ENCODE data around the gene GPN2.

GPN2 gene

DNA sequence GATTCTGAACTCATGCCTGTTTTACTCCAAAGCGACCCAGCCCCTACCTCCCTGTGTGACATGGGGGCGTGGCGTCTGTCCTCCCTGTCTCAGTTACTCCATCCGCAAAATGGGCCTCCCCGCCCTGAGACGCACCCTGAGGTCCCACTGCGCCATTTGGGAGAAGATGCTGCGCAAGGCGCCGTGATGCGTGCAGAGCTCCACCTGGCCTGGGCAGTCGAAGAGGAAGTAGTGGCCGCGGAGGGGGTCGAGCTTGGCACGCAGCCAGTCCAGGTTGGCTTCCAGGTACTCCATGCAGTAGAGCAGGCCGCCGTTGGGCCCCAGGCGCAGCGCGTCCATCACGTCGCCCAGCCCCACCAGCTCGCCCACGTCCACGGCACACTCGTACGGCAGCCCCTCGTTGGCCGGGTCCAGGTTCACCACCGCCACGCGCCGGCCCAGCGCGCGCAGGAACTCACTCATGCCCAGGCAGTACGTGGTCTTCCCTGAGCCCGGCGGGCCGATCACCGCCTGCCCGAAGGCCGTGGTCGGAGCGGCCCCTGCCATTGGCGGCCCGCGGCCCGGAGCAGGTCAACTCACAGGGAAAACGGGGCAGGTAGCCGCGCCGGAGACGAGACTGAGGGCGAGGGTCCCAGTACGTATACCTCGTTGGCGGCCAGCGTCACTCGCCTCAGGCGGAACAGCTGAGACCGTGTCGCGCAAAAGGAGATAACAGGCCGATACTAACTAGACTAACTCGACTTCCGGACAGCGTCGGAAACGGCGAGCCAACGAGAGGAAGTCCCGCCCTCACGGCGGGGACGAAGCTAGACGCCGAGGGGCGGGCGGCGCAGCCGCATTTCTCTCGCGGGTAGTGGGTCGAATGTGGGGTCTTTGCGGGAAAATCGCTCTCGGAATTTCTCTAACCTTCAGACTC, at the start of gene GPN2:
GPN2 (minus strand) TSS at position 733 of the 916 bp plus-strand sequence; CDS start at position 546, 187 bp downstream.
- peak; percentile 58 to 59 for DNase-seq (ENCODE audit: low read depth in 2 of 2)

DNA sequence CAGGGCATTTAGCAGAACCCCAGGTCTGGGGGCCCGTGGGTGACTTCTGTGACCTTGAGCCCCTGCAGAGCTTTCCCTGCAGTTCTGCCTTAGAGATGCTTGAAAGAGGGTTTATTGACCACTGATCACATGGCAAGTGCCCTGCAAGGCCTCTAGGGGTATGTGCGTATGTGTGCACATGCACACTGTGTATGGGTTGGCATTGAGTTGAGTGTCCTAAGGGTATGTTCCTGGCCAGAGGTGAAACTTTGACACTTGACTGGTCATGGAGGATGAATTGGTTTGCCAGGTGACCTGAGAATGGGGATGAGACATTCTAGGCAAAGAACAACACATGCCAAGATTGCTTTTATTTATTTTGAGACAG, 48.6 kb upstream of the GPN2 start:
- no peak for DNase-seq (ENCODE audit: low read depth in 2 of 2)

DNA sequence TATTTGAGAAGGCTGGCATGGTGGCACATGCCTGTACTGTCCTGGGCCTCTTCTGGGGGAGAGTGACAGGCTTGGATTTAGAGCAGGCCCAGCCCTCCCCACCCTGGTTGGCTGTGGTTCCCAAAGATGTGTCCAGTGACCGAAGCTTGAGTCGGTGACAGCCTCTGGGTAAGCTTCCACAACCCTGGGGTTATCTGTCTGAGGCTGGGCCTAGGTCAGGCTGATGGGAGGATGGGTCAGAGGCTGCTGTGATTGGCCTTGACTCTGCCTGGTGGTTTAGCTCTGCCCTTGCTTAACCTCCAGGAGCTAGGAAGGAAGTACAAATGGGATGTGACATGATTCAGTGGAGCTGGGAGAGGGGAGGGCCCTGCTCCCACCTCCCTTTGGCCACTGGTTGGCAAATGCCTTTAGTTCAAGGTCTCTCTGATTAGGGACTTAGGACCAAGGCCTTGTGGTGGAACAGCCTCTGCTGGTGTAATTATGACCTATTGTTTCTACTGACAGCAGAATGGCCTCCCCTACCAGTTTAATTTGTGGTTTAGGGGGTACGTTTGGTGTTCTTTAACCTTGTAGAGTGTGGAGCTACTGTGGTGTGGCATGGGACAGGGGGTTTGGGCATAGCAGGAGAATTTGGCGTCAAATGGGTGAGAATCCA, 48.0 kb upstream of the GPN2 start:
- no peak for DNase-seq (ENCODE audit: low read depth in 2 of 2)

- no peak for DNase-seq (ENCODE audit: low read depth in 2 of 2)
These were observed 46.7 kb upstream of the GPN2 start for GRCh38 chr1:26936823-26937222.

DNA sequence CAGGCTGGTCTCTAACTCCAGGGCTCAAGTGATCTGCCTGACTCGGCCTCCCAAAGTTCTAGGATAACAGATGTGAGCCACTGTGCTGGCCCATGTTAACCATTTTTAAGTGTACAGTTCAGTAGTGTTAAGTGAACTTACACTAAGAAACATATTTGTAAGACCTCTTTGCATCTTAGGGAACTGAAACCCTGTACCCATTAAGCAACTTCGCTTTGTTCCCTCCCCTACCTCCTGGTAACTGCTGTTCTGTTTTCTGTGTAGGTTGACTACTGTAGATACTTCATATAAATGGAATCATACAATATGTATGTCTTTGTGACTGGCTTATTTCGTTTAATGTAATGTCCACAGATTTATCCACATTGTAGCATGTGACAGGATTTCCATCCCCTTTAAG, 42.4 kb upstream of the GPN2 start:
- DNase-seq (ENCODE audit: low read depth in 2 of 2), result no peak

DNA sequence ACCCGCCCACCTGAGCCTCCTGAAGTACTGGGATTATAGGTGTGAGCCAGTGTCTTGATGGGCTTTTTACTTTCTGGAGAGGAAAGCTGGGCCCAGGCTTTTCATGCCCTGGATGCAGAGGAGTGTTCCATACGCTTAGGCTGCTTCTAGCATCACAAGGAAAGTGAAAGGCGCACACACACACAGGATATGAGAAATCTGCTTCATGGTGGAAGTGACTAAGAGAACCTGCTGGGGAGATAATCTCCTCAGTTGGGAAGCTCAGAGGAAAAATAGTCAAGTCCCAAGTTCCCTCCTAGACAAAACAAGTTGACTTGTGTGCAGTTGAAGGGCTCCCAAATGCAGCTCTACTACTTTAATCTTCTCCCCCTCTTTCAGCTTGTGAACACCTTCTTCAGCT, 33.6 kb upstream of the GPN2 start:
- no peak for DNase-seq (ENCODE audit: low read depth in 2 of 2)

DNA sequence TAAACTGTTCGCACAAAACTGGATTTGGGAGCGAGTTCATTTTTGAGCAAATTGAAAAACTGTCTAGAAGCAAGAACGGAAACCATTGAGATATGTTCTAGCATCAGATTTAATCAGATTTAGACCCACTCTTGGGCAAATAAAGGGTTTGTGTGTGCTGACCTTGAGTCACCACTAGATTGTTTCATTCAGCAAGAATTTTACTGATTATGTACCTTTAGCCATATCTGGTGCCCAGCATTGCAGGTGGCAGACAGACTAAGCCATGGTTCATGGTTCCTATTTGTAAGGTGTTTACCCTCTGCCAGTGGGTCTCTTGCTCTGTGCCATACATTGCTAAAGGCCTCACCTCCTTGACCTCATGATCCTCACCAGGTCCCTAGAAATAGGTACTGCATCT, 32.8 kb upstream of the GPN2 start:
- no peak for DNase-seq (ENCODE audit: low read depth in 2 of 2)

GRCh38 chr1:26922431-26922729, 32.3 kb upstream of the GPN2 start:
- no peak for DNase-seq (ENCODE audit: low read depth in 2 of 2)

DNA sequence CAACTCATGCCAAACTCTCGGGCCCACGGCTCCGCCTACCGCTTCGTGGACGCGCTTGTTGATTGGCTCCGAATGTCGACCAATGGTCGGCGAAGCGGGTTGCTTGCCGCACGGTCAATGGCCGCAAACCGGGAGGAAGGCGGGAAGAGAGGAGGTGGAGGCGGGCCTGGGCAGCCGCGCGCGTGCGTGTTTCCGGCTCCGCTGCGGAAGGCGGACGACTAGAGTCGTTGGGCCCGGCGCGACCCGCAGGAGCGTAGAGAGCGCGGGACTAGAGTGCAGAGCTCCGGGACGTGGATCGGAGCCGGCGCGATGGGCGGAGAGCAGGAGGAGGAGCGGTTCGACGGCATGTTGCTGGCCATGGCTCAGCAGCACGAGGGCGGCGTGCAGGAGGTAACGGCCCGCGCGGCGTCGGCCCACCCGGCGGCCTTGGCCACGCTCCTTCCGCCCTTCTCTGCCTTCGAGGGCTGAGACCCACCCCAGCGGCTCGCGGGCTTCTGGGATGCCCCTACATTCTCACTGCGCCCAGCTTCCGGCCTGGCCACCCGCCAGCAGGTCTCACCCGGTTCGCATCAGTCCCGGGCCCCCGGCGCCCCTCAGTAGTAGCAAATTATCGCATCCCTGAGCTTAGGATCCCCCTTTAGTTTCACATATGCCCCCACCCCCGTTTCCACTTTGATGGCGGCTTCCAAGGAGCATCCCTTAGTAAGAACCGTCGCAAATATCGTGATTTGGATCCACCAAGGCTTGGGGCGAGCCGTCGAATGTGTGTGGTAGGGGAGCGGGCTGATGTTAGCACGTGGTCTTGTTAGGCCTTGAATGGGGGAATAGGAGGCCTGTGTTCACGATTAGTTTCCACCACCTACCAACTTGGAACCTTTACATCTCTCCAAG, 31.7 kb upstream of the GPN2 start, which contains the start of gene NUDC:
NUDC (plus strand) TSS at position 204 of the 891 bp plus-strand sequence; CDS start at position 310, 106 bp downstream.
- DNase-seq (ENCODE audit: low read depth in 2 of 2), result peak; percentile 90 to 91

DNA sequence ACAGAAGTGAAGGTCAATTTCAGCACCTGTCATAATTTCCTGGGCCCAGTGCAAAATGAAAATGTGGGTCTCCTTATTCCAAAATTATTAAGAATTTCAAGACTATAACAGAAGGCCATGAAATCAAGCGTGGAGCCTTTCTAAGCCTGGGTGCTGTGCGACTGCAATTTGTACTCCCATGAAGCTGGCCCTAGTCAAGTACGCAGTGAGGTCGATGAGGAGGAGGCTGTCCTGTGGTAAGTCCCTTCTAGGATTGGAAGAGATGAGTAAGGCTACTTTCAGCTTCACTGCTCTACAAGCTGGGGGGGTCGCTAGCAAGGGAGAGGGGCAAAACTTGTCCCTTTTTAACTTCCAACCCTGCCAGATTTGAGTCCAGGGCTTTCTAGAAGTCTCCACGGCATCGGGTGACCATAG, 31.1 kb upstream of the GPN2 start:
- DNase-seq (ENCODE audit: low read depth in 2 of 2), result no peak

DNA sequence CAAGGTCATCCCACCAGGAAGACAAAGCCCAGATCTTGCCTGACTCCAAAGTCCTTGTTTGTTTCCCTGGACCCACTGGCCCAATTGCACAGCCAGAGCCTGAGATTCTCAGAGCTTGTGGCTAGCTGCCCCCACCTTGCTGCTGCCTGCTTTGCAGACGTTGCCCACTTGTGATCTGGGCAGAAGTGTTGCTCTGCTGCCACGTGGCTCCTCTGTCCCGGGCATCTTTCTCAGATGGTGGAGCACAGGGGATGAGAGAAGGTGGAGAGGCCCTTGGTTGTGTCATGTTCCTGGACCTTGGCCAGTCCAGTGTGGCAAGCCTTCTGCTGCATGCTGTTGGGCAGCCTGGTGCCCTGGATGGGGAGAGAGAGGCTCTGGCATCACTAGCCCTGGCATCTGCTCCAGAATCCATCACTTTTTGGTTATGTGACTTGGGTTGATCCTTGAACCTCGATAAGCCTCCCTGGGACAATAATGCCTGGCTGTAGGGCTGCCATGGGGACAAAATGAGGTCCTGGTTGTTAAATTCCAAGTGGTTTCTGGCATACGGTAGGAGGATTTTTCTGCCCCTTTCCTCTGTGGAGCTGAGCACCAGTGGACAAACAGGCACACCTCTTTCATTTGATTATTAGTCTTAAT, 25.2 kb upstream of the GPN2 start:
- no peak for DNase-seq (ENCODE audit: low read depth in 2 of 2)

DNA sequence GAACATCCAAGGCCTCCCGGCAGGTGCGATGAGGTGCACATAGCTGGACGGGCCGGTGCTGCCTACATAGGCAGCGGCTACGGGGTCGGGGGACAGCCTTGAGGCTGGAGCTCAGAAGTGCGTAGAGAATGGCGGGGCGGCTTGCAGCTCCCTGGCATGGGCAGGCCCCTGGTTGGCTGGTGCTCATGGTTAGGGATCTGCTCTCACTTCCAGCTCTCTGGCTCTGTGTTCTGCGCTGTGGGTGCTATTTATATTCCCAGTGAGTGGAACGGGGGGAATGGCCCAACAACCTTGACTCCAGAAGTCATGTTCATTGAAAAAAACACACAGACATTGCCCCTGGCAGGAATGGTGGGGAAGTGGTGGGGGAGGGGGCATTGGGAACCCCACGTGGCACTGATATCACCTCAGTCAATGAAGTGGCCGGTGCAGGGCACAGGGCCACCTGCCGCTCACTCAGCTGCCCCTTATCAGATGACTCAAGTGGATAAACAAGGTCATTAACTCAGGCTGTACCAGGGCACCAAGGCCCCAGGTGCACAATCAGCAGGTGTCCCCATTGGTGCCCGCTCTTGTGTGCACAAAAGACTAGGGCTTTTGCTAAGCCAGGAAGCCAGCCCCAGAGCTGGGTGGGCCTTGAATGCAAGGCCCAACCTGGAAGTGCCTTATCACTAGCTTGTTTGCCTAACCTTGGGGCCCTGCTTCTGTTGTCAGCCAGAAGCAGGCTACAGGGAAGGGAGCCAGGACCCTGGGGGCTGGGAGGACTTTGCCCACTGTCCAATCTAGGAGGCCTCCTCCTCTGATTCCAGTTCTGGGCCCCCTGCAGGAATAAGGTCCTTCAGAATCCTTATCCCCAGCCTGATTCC, 23.9 kb upstream of the GPN2 start, which contains the start of gene NR0B2:
NR0B2 (minus strand) TSS at position 222 of the 866 bp plus-strand sequence; CDS start at position 187, 35 bp downstream.
- DNase-seq (ENCODE audit: low read depth in 2 of 2), result no peak

DNA sequence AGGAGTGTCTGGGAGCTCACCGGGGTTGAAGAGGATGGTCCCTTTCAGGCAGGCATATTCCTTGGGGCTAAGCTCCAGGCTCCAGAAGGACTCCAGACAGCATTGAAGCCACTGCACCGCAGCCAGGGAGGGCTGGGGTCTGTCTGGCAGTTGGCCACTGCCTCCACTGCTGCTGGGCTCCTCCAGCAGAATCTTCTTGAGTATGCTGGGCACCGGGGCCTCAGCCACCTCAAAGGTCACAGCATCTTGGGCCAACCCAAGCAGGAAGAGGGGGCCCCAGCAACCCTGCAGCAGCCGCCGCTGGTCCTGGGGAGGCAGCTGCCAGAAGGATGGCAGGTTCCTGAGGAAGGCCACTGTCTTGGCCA, 23.3 kb upstream of the GPN2 start:
- no peak for DNase-seq (ENCODE audit: low read depth in 2 of 2)

DNA sequence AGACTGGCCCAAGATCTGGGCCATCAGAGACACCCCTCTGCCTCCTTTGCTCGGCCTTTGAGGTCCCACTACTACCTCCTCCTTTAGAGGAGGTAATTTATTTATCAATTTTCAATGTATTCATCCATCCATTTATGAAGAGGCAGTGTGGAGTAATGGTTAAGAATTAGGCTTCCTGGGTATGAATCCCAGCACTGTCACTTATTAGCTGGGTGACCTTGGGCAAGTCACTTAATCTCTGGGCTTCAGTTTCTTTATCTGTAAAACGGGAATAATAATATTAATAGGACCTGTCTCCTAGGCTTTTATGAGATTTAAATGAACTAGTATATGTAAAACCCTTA, 22.0 kb upstream of the GPN2 start:
- no peak for DNase-seq (ENCODE audit: low read depth in 2 of 2)

- no peak for DNase-seq (ENCODE audit: low read depth in 2 of 2)
These were observed 21.5 kb upstream of the GPN2 start for GRCh38 chr1:26911399-26912146.

GRCh38 chr1:26910343-26911160, 20.5 kb upstream of the GPN2 start:
- DNase-seq (ENCODE audit: low read depth in 2 of 2), result no peak

GRCh38 chr1:26909951-26910342, 19.9 kb upstream of the GPN2 start:
- DNase-seq (ENCODE audit: low read depth in 2 of 2), result no peak

- no peak for DNase-seq (ENCODE audit: low read depth in 2 of 2)
These were observed 17.2 kb upstream of the GPN2 start for GRCh38 chr1:26907071-26907917.

All from stimulated activated CD8-positive, alpha-beta memory T cell treated with anti-CD3 and anti-CD28 coated beads, Interleukin-2, amount 100 ng/mL, for 1 hour (primary cell).